ENCODE measurements around the gene ZNF700. TPM values are rescaled to one million over a fixed set of nuclear protein-coding genes. Genes with fewer than 3 reads are reported as not detected.
"Not testable (repeated sequence)": the region's sequence is repeated elsewhere in the genome, so short reads cannot be mapped to it uniquely, and the experiment has no call there.

ZNF700 gene
- total and polyA plus RNA-seq, 9 of the 15 experiments (the other 6 are each of a cell fraction or from before 2014, with no cell fraction given) = 10.3 to 24.7 (median 14.1) TPM

DNA sequence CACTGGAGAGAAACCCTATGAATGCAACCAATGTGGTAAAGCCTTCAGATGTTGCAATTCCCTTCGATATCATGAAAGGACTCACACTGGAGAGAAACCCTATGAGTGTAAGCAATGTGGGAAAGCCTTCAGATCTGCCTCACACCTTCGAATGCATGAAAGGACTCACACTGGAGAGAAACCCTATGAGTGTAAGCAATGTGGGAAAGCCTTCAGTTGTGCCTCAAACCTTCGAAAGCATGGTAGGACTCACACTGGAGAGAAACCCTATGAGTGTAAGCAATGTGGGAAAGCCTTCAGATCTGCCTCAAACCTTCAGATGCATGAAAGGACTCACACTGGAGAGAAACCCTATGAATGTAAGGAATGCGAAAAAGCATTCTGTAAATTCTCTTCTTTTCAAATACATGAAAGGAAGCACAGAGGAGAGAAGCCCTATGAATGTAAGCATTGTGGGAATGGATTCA lies 24.7 kb downstream of the ZNF700 start:
- DNase-seq (ENCODE audit: extremely low read depth in 1 of 4, low spot score in 3 of 4); H3K79me2 ChIP-seq (ENCODE audit: control insufficient read depth, insufficient read depth, low read length); CTCF ChIA-PET (ENCODE audit: low intra/inter-chr PET ratio); BruUV-seq (replicated peaks); H3K27me3 ChIP-seq (ENCODE audit: control insufficient read depth in 2 of 2, insufficient read depth in 2 of 2, low read length in 2 of 2); H2AFZ ChIP-seq (ENCODE audit: low read depth, low read length); H3K4me2 ChIP-seq (ENCODE audit: insufficient read depth, low read length); intact Hi-C loops (cut with micrococcal nuclease); H3K4me3 ChIP-seq; H4K20me1 ChIP-seq (replicated peaks; ENCODE audit: control insufficient read depth, insufficient read depth, low read length); H3K9ac ChIP-seq (ENCODE audit: insufficient read depth in 1 of 2, low read depth in 2 of 2, low read length in 2 of 2); H3K27ac ChIP-seq (ENCODE audit: extremely low read depth, low read depth, low read length); FAIRE-seq; ATAC-seq; in situ Hi-C loops (cut with MboI); POLR2A ChIA-PET; H3K9me1 ChIP-seq (ENCODE audit: control insufficient read depth, insufficient read depth, low read length); H3K4me1 ChIP-seq (replicated peaks in 1 of 2; ENCODE audit: control insufficient read depth in 2 of 2, insufficient read depth in 2 of 2, low read length in 2 of 2): not testable (repeated sequence)
- Histone ChIP-seq H3K9me3 (replicated peaks; ENCODE audit: control insufficient read depth, insufficient read depth, low read depth, low read length) (peaks cover 60% of the 10 kb centered on the region), H3K36me3 (ENCODE audit: control insufficient read depth, insufficient read depth, low read length) (peaks cover 57% of the 10 kb centered on the region)
- 93% methylated on average over 4 of the region's 4 CpGs for WGBS (ENCODE audit: insufficient coverage, low coverage, missing lambda C conversion rate)
- TF ChIP-seq, protein P1, sequence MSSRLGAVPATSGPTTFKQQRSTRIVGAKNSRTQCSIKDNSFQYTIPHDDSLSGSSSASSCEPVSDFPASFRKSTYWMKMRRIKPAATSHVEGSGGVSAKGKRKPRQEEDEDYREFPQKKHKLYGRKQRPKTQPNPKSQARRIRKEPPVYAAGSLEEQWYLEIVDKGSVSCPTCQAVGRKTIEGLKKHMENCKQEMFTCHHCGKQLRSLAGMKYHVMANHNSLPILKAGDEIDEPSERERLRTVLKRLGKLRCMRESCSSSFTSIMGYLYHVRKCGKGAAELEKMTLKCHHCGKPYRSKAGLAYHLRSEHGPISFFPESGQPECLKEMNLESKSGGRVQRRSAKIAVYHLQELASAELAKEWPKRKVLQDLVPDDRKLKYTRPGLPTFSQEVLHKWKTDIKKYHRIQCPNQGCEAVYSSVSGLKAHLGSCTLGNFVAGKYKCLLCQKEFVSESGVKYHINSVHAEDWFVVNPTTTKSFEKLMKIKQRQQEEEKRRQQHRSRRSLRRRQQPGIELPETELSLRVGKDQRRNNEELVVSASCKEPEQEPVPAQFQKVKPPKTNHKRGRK (tag; IDR thresholded peaks at IDR 0.05) = 0 out of 2 replicates have a peak, but pooled peaks have one; percentile 10
- TF ChIP-seq, protein P2, sequence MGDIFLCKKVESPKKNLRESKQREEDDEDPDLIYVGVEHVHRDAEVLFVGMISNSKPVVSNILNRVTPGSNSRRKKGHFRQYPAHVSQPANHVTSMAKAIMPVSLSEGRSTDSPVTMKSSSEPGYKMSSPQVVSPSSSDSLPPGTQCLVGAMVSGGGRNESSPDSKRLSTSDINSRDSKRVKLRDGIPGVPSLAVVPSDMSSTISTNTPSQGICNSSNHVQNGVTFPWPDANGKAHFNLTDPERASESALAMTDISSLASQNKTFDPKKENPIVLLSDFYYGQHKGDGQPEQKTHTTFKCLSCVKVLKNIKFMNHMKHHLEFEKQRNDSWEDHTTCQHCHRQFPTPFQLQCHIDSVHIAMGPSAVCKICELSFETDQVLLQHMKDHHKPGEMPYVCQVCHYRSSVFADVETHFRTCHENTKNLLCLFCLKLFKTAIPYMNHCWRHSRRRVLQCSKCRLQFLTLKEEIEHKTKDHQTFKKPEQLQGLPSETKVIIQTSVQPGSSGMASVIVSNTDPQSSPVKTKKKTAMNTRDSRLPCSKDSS (IDR thresholded peaks at IDR 0.05; ENCODE audit: low read depth, partially characterized antibody) = peak; percentile 90
- TF ChIP-seq EP400 (IDR thresholded peaks at IDR 0.05) = 0 out of 2 replicates have a peak, but pooled peaks have one; percentile 1
- TF ChIP-seq TRIM28 (IDR thresholded peaks at IDR 0.05) = peak; percentile 72
- peak in 1 of 2 experiments; percentile 74; a peak in 2 of 3 replicates for TF ChIP-seq CBX3 (IDR thresholded peaks at IDR 0.05; ENCODE audit: borderline replicate concordance in 1 of 2, low read length in 2 of 2)
- TF ChIP-seq XRCC3 (IDR thresholded peaks at IDR 0.05) = peak; percentile 48; the same call in 1 of the 2 replicates
- TF ChIP-seq ZNF75A (CRISPR knock-in tag; IDR thresholded peaks at IDR 0.05) = peak; percentile 89
- 0 out of 2 replicates have a peak, but pooled peaks have one; percentile 78 for TF ChIP-seq CBX1 (IDR thresholded peaks at IDR 0.05; ENCODE audit: low read depth)
- TF ChIP-seq SOX6 (IDR thresholded peaks at IDR 0.05) = peak; percentile 45
- TF ChIP-seq RBM25 (IDR thresholded peaks at IDR 0.05; ENCODE audit: low read depth, low read length, severe bottlenecking) = peak; percentile 16
- peak; percentile 94 for TF ChIP-seq CBX5 (IDR thresholded peaks at IDR 0.05; ENCODE audit: borderline replicate concordance, low read depth)
